Retinal pigment epithelial cell (primary cell): ENCODE data around the gene CACFD1.

Experiments
- DNase-seq: peaks from one replicate; pipeline ENCODE4 v3.0.0-alpha.2; 2010; ENCODE audit warnings: low read depth
- H3K4me3 ChIP-seq: 2 replicates; pipeline ENCODE4 v1.5.1; 2011; ENCODE audit warnings: mild to moderate bottlenecking, low read length, control low read depth, moderate library complexity
- CTCF ChIP-seq: conservative IDR thresholded peaks from 2 replicates; pipeline ENCODE4 v1.5.1; 2011; ENCODE audit warnings: low read depth, low read length, control low read depth, inconsistent platforms

CACFD1 gene

GRCh38 chr9:133502112-133502511 is 42.3 kb downstream of the CACFD1 start:
- no peak overlapping the region for H3K4me3 ChIP-seq
- no peak for TF ChIP-seq CTCF
- no peak for DNase-seq

GRCh38 chr9:133505186-133505830 is 45.5 kb downstream of the CACFD1 start:
- no peak overlapping the region for H3K4me3 ChIP-seq
- no peak for DNase-seq
- no peak for TF ChIP-seq CTCF

- no peak for DNase-seq
- no peak overlapping the region for H3K4me3 ChIP-seq
- no peak for TF ChIP-seq CTCF
These were observed 46.3 kb downstream of the CACFD1 start for GRCh38 chr9:133505901-133506652.

- DNase-seq, result no peak
- no peak for TF ChIP-seq CTCF
- no peak overlapping the region for H3K4me3 ChIP-seq
These were observed 46.9 kb downstream of the CACFD1 start for GRCh38 chr9:133506653-133507038.

GRCh38 chr9:133507246-133507965 is 47.6 kb downstream of the CACFD1 start:
- DNase-seq, result no peak
- TF ChIP-seq CTCF, result no peak
- H3K4me3 ChIP-seq, result no peak overlapping the region

- DNase-seq, result no peak
- TF ChIP-seq CTCF, result no peak
- no peak overlapping the region for H3K4me3 ChIP-seq
These were observed 48.3 kb downstream of the CACFD1 start for GRCh38 chr9:133508046-133508445.
